Activated CD8-positive, alpha-beta memory T cell treated with anti-CD3 and anti-CD28 coated beads, Interleukin-2, amount 10 ng/mL, durations not matched to agents 7 days and 5 days (primary cell): Measurements from ENCODE around the gene RBM20. TPM values are rescaled to one million over a fixed set of nuclear protein-coding genes. Genes with fewer than 3 reads are reported as not detected.

ENCODE experiments used
- ATAC-seq: fragments of 150-1000 bp; cut with Tn5 transposase; one replicate; pipeline ENCODE4 v1.10.0; 2021; ENCODE audit warnings: moderate library complexity
- CTCF ChIA-PET: fragments of 350-600 bp; sonication (Branson Sonifier 250); formaldehyde crosslinking; loops from one replicate; lab custom pipeline; 2021; ENCODE audit warnings: antibody characterized with exemption; lab: Charles Lee
- DNase-seq: peaks from one replicate; pipeline ENCODE4 v3.0.0-alpha.2; 2020
- H3K27ac Mint-ChIP-seq: one replicate; pipeline ENCODE4 v1.8.0; 2021; ENCODE audit warnings: mild to moderate bottlenecking, mixed read lengths
- H3K27me3 Mint-ChIP-seq: one replicate; pipeline ENCODE4 v1.8.0; 2021; ENCODE audit warnings: mixed read lengths
- H3K36me3 Mint-ChIP-seq: one replicate; pipeline ENCODE4 v1.8.0; 2021; ENCODE audit warnings: mild to moderate bottlenecking, mixed read lengths
- H3K4me1 Mint-ChIP-seq: one replicate; pipeline ENCODE4 v1.8.0; 2021; ENCODE audit warnings: mixed read lengths
- H3K4me3 Mint-ChIP-seq: one replicate; pipeline ENCODE4 v1.8.0; 2021; ENCODE audit warnings: mild to moderate bottlenecking, moderate library complexity, mixed read lengths
- H3K9me3 Mint-ChIP-seq: one replicate; pipeline ENCODE4 v1.8.0; 2022; ENCODE audit warnings: low read depth, mixed read lengths
- total RNA-seq, 2 experiments: library from RNA; stranded (reverse); gene quantifications; one replicate each; pipeline ENCODE4 v1.2.3, GENCODE V29; 2021

The RBM20 gene
- total RNA-seq, 2 experiments from 2014 or later: 0.06 to 0.07 TPM

GRCh38 chr10:110834629-110835301, 190.6 kb downstream of the RBM20 start:
- Mint-ChIP-seq H3K36me3 (peaks cover 2% of the 10 kb centered on the region), H3K4me3 (no peak overlapping the region), H3K27me3 (no peaks in the 10 kb centered on the region), H3K27ac (no peak overlapping the region), H3K9me3 (no peaks in the 10 kb centered on the region), H3K4me1 (peaks cover 6% of the 10 kb centered on the region)
- DNase-seq: no peak
- CTCF ChIA-PET: interaction anchor here (0.5 to 1.4 kb wide), 3 partner anchors 9 to 31 kb away, joined by 4 to 5 read pairs (median 4); no protein-coding TSS in a partner anchor
- ATAC-seq: no peak

- ATAC-seq (no peak), DNase-seq (no peak)
- H3K4me1 Mint-ChIP-seq: peaks cover 6% of the 10 kb centered on the region
- peak overlapping the region; percentile 40 for H3K27ac Mint-ChIP-seq
- H3K36me3 Mint-ChIP-seq: peaks cover 2% of the 10 kb centered on the region
- H3K4me3 Mint-ChIP-seq: no peak overlapping the region
- H3K27me3 Mint-ChIP-seq: no peaks in the 10 kb centered on the region
- no peaks in the 10 kb centered on the region for H3K9me3 Mint-ChIP-seq
- CTCF ChIA-PET: interaction anchor here (0.5 to 1.8 kb wide), 4 partner anchors 10 to 352 kb away, joined by 4 to 5 read pairs (median 4); no protein-coding TSS in a partner anchor
Measured at GRCh38 chr10:110835841-110836240, 191.7 kb downstream of the RBM20 start.

- ATAC-seq (no peak), DNase-seq (no peak)
- peaks cover 2% of the 10 kb centered on the region for H3K36me3 Mint-ChIP-seq
- no peaks in the 10 kb centered on the region for H3K9me3 Mint-ChIP-seq
- no peak overlapping the region for H3K27ac Mint-ChIP-seq
- H3K4me3 Mint-ChIP-seq: no peak overlapping the region
- peaks cover 7% of the 10 kb centered on the region for H3K4me1 Mint-ChIP-seq
- H3K27me3 Mint-ChIP-seq: no peaks in the 10 kb centered on the region
- CTCF ChIA-PET: interaction anchor here (0.9 to 1.8 kb wide), 3 partner anchors 11 to 36 kb away, joined by 3 to 5 read pairs (median 3); no protein-coding TSS in a partner anchor
Measured at GRCh38 chr10:110836706-110837105, 192.6 kb downstream of the RBM20 start.

GRCh38 chr10:110837418-110838171, 193.5 kb downstream of the RBM20 start:
- DNase-seq (no peak), ATAC-seq (no peak)
- Mint-ChIP-seq H3K4me3 (no peak overlapping the region), H3K36me3 (peaks cover 2% of the 10 kb centered on the region), H3K9me3 (no peaks in the 10 kb centered on the region), H3K27me3 (no peaks in the 10 kb centered on the region), H3K4me1 (peaks cover 15% of the 10 kb centered on the region), H3K27ac (no peak overlapping the region)
- CTCF ChIA-PET: interaction anchor here (0.9 to 1.2 kb wide), 2 partner anchors 33 to 37 kb away, joined by 3 read pairs; no protein-coding TSS in a partner anchor

GRCh38 chr10:110840225-110840922, 196.2 kb downstream of the RBM20 start:
- CTCF ChIA-PET: interaction anchor here (5.5 kb wide), 1 partner anchor 38 kb away, joined by 24 read pairs; no protein-coding TSS in a partner anchor
- H3K4me3 Mint-ChIP-seq: no peak overlapping the region
- DNase-seq (no peak), ATAC-seq (no peak)
- no peak overlapping the region for H3K27ac Mint-ChIP-seq
- peaks cover 4% of the 10 kb centered on the region for H3K36me3 Mint-ChIP-seq
- no peaks in the 10 kb centered on the region for H3K9me3 Mint-ChIP-seq
- peaks cover 31% of the 10 kb centered on the region for H3K4me1 Mint-ChIP-seq
- H3K27me3 Mint-ChIP-seq: no peaks in the 10 kb centered on the region

GRCh38 chr10:110840923-110841428, 196.8 kb downstream of the RBM20 start:
- DNase-seq (no peak), ATAC-seq (no peak)
- H3K36me3 Mint-ChIP-seq: peaks cover 4% of the 10 kb centered on the region
- H3K9me3 Mint-ChIP-seq: no peaks in the 10 kb centered on the region
- H3K4me3 Mint-ChIP-seq: no peak overlapping the region
- H3K4me1 Mint-ChIP-seq: peaks cover 31% of the 10 kb centered on the region
- CTCF ChIA-PET: interaction anchor here (5.5 kb wide), 1 partner anchor 38 kb away, joined by 24 read pairs; no protein-coding TSS in a partner anchor
- no peak overlapping the region for H3K27ac Mint-ChIP-seq
- H3K27me3 Mint-ChIP-seq: no peaks in the 10 kb centered on the region

GRCh38 chr10:110841767-110842267, 197.7 kb downstream of the RBM20 start:
- Mint-ChIP-seq H3K4me1 (peaks cover 31% of the 10 kb centered on the region), H3K4me3 (no peak overlapping the region), H3K9me3 (no peaks in the 10 kb centered on the region), H3K36me3 (peaks cover 2% of the 10 kb centered on the region), H3K27ac (no peak overlapping the region), H3K27me3 (no peaks in the 10 kb centered on the region)
- DNase-seq: no peak
- ATAC-seq: no peak
- CTCF ChIA-PET: interaction anchor here (1.4 to 5.5 kb wide), 2 partner anchors 19 to 39 kb away, joined by 3 to 24 read pairs; no protein-coding TSS in a partner anchor

GRCh38 chr10:110842326-110842904, 198.3 kb downstream of the RBM20 start:
- CTCF ChIA-PET: interaction anchor here (1.4 to 5.5 kb wide), 2 partner anchors 18 to 40 kb away, joined by 3 to 24 read pairs; no protein-coding TSS in a partner anchor
- Mint-ChIP-seq H3K4me1 (peaks cover 31% of the 10 kb centered on the region), H3K36me3 (peaks cover 2% of the 10 kb centered on the region), H3K27ac (peak overlapping the region; percentile 64), H3K27me3 (no peaks in the 10 kb centered on the region), H3K9me3 (no peaks in the 10 kb centered on the region), H3K4me3 (no peak overlapping the region)
- ATAC-seq (peak; percentile 15), DNase-seq (no peak)

GRCh38 chr10:110843031-110843430, 198.9 kb downstream of the RBM20 start:
- peaks cover 31% of the 10 kb centered on the region for H3K4me1 Mint-ChIP-seq
- CTCF ChIA-PET: interaction anchor here (0.9 to 5.5 kb wide), 4 partner anchors 8 to 40 kb away, joined by 3 to 24 read pairs (median 4); no protein-coding TSS in a partner anchor
- H3K4me3 Mint-ChIP-seq: no peak overlapping the region
- peak; percentile 78 for DNase-seq
- H3K36me3 Mint-ChIP-seq: peaks cover 2% of the 10 kb centered on the region
- peak; percentile 90 for ATAC-seq
- no peaks in the 10 kb centered on the region for H3K9me3 Mint-ChIP-seq
- H3K27me3 Mint-ChIP-seq: no peaks in the 10 kb centered on the region
- H3K27ac Mint-ChIP-seq: peak overlapping the region; percentile 64

- H3K4me3 Mint-ChIP-seq: no peak overlapping the region
- peaks cover 2% of the 10 kb centered on the region for H3K36me3 Mint-ChIP-seq
- CTCF ChIA-PET: interaction anchor here (0.9 to 5.5 kb wide), 3 partner anchors 9 to 41 kb away, joined by 3 to 24 read pairs (median 4); no protein-coding TSS in a partner anchor
- H3K4me1 Mint-ChIP-seq: peaks cover 34% of the 10 kb centered on the region
- peak overlapping the region; percentile 64 for H3K27ac Mint-ChIP-seq
- no peaks in the 10 kb centered on the region for H3K27me3 Mint-ChIP-seq
- ATAC-seq (peak; percentile 8), DNase-seq (no peak)
- no peaks in the 10 kb centered on the region for H3K9me3 Mint-ChIP-seq
Measured at GRCh38 chr10:110843796-110844616, 199.9 kb downstream of the RBM20 start.

GRCh38 chr10:110844617-110844881, 200.4 kb downstream of the RBM20 start:
- peaks cover 2% of the 10 kb centered on the region for H3K36me3 Mint-ChIP-seq
- no peak overlapping the region for H3K27ac Mint-ChIP-seq
- ATAC-seq (no peak), DNase-seq (no peak)
- H3K27me3 Mint-ChIP-seq: no peaks in the 10 kb centered on the region
- no peaks in the 10 kb centered on the region for H3K9me3 Mint-ChIP-seq
- CTCF ChIA-PET: interaction anchor here (5.5 kb wide), 1 partner anchor 42 kb away, joined by 24 read pairs; no protein-coding TSS in a partner anchor
- peaks cover 40% of the 10 kb centered on the region for H3K4me1 Mint-ChIP-seq
- H3K4me3 Mint-ChIP-seq: no peak overlapping the region
